Epithelial cell of proximal tubule (primary cell): ENCODE results near the gene ESPN. TPM values are rescaled to one million over a fixed set of nuclear protein-coding genes. Genes with fewer than 3 reads are reported as not detected.

ENCODE experiments used
- DNase-seq: peaks from one replicate; pipeline ENCODE4 v3.0.0-alpha.2; 2011; ENCODE audit warnings: low read depth
- H3K4me3 ChIP-seq: 2 replicates; pipeline ENCODE4 v1.5.1; 2011; ENCODE audit warnings: low read depth, mild to moderate bottlenecking, low read length
- CTCF ChIP-seq: conservative IDR thresholded peaks from 2 replicates; pipeline ENCODE4 v1.5.1; 2012; ENCODE audit warnings: low read depth, mild to moderate bottlenecking, low read length
- total RNA-seq: library from RNA; depleted of rRNA; stranded (reverse); fragments of >200 nt; gene quantifications from 2 replicates; pipeline ENCODE4 v1.2.3, GENCODE V29; 2015

ESPN gene
- total RNA-seq, 1 donor from 2014 or later, result not detected

GRCh38 chr1:6472391-6472790 lies 47.8 kb downstream of the ESPN start:
- no peak overlapping the region for H3K4me3 ChIP-seq
- TF ChIP-seq CTCF, result peak; percentile 42
- DNase-seq, result no peak

- TF ChIP-seq CTCF, result no peak
These were observed 48.6 kb downstream of the ESPN start for GRCh38 chr1:6473156-6473555.

GRCh38 chr1:6473974-6474814 lies 49.6 kb downstream of the ESPN start:
- DNase-seq, result no peak
- H3K4me3 ChIP-seq, result no peak overlapping the region
- TF ChIP-seq CTCF, result no peak

More at GRCh38 chr1:6473156-6473555, 48.6 kb downstream of the ESPN start:
- no peak overlapping the region for H3K4me3 ChIP-seq
- DNase-seq, result no peak

GRCh38 chr1:6474815-6475282 lies 50.3 kb downstream of the ESPN start:
- H3K4me3 ChIP-seq, result no peak overlapping the region
- no peak for DNase-seq
- no peak for TF ChIP-seq CTCF

- TF ChIP-seq CTCF, result peak; percentile 92
- H3K4me3 ChIP-seq, result no peak overlapping the region
- DNase-seq, result no peak
These were observed 51.0 kb downstream of the ESPN start for GRCh38 chr1:6475381-6476133.

GRCh38 chr1:6476483-6476882 lies 51.9 kb downstream of the ESPN start:
- H3K4me3 ChIP-seq, result no peak overlapping the region
- DNase-seq, result no peak
- no peak for TF ChIP-seq CTCF
